H9 (cell line): ENCODE results near the gene MAST4. TPM values are rescaled to one million over a fixed set of nuclear protein-coding genes. Genes with fewer than 3 reads are reported as not detected.

ENCODE experiments used
- DNase-seq: peaks from one replicate; pipeline ENCODE4 v3.0.0-alpha.2; 2017
- H2AFZ ChIP-seq: one replicate; pipeline ENCODE4 v1.6.1; 2013; ENCODE audit warnings: mild to moderate bottlenecking, low read length, control low read depth, moderate library complexity
- H2AK5ac ChIP-seq: 2 replicates; pipeline ENCODE4 v1.6.1; 2013; ENCODE audit warnings: low read length, control low read depth, mixed read lengths; ENCODE audit not compliant: insufficient read length
- H2BK120ac ChIP-seq: one replicate; pipeline ENCODE4 v1.6.1; 2013; ENCODE audit warnings: low read depth, mild to moderate bottlenecking, low read length, control low read depth, inconsistent platforms; ENCODE audit not compliant: poor library complexity, severe bottlenecking
- H2BK12ac ChIP-seq: 2 replicates; pipeline ENCODE4 v1.6.1; 2013; ENCODE audit warnings: low read length, control low read depth, mixed read lengths, low read depth; ENCODE audit not compliant: insufficient read length
- H2BK15ac ChIP-seq: 2 replicates; pipeline ENCODE4 v1.6.1; 2013; ENCODE audit warnings: low read depth, low read length, control low read depth
- H2BK20ac ChIP-seq: one replicate; pipeline ENCODE4 v1.6.1; 2013; ENCODE audit warnings: low read depth, mild to moderate bottlenecking, low read length, control low read depth, inconsistent platforms; ENCODE audit not compliant: poor library complexity, severe bottlenecking
- H2BK5ac ChIP-seq: 2 replicates; pipeline ENCODE4 v1.6.1; 2013; ENCODE audit warnings: low read length, control low read depth, mixed read lengths; ENCODE audit not compliant: insufficient read length
- H3K14ac ChIP-seq: 2 replicates; pipeline ENCODE4 v1.6.1; 2013; ENCODE audit warnings: low read length, control low read depth; ENCODE audit not compliant: insufficient read depth
- H3K18ac ChIP-seq: 2 replicates; pipeline ENCODE4 v1.6.1; 2013; ENCODE audit warnings: low read depth, mild to moderate bottlenecking, mixed read lengths, low read length, control low read depth; ENCODE audit not compliant: insufficient read length
- H3K23ac ChIP-seq: 2 replicates; pipeline ENCODE4 v1.6.1; 2013; ENCODE audit warnings: low read length, control low read depth, mixed read lengths, low read depth; ENCODE audit not compliant: insufficient read length
- H3K23me2 ChIP-seq: 2 replicates; pipeline ENCODE4 v1.6.1; 2013; ENCODE audit warnings: low read depth, mild to moderate bottlenecking, mixed read lengths, low read length, control low read depth; ENCODE audit not compliant: insufficient read length, poor library complexity, severe bottlenecking
- H3K27ac ChIP-seq: 2 replicates; pipeline ENCODE4 v1.5.1; 2013; ENCODE audit warnings: low read length, control low read depth, mixed read lengths, low read depth; ENCODE audit not compliant: insufficient read length
- H3K27me3 ChIP-seq: 2 replicates; pipeline ENCODE4 v1.6.1; 2013; ENCODE audit warnings: low read length, control low read depth, inconsistent platforms; ENCODE audit not compliant: insufficient read depth
- H3K4ac ChIP-seq: 2 replicates; pipeline ENCODE4 v1.6.1; 2013; ENCODE audit warnings: low read depth, mild to moderate bottlenecking, control low read depth, inconsistent platforms, low read length, moderate library complexity
- H3K4me1 ChIP-seq: 2 replicates; pipeline ENCODE4 v1.6.1; 2013; ENCODE audit warnings: low read length, control low read depth, inconsistent platforms; ENCODE audit not compliant: insufficient read depth
- H3K4me2 ChIP-seq: 2 replicates; pipeline ENCODE4 v1.6.1; 2013; ENCODE audit warnings: low read length, control low read depth, mixed read lengths; ENCODE audit not compliant: insufficient read length, insufficient read depth
- H3K56ac ChIP-seq: 2 replicates; pipeline ENCODE4 v1.6.1; 2013; ENCODE audit warnings: low read depth, mild to moderate bottlenecking, mixed read lengths, low read length, control low read depth; ENCODE audit not compliant: insufficient read length
- H3K79me1 ChIP-seq: 2 replicates; pipeline ENCODE4 v1.6.1; 2013; ENCODE audit warnings: low read depth, mild to moderate bottlenecking, moderate library complexity, low read length, control low read depth, inconsistent platforms; ENCODE audit not compliant: insufficient read depth, poor library complexity, severe bottlenecking
- H3K79me2 ChIP-seq: 2 replicates; pipeline ENCODE4 v1.6.1; 2013; ENCODE audit warnings: low read length, control low read depth, inconsistent platforms; ENCODE audit not compliant: insufficient read depth
- H3K9ac ChIP-seq: 2 replicates; pipeline ENCODE4 v1.6.1; 2013; ENCODE audit warnings: low read length, control low read depth, mixed read lengths; ENCODE audit not compliant: insufficient read length; ENCODE audit errors: extremely low read depth
- H3K9me3 ChIP-seq: one replicate; pipeline ENCODE4 v1.6.1; 2013; ENCODE audit warnings: low read depth, low read length, inconsistent platforms; ENCODE audit not compliant: control insufficient read depth
- H3T11ph ChIP-seq: one replicate; pipeline ENCODE4 v1.6.1; 2013; ENCODE audit warnings: mild to moderate bottlenecking, low read length, control low read depth, inconsistent platforms
- H4K20me1 ChIP-seq: one replicate; pipeline ENCODE4 v1.6.1; 2013; ENCODE audit not compliant: control insufficient read depth, insufficient read length, insufficient read depth
- H4K5ac ChIP-seq: 2 replicates; pipeline ENCODE4 v1.6.1; 2013; ENCODE audit warnings: low read depth, mild to moderate bottlenecking, mixed read lengths, low read length, control low read depth; ENCODE audit not compliant: insufficient read length
- H4K8ac ChIP-seq: replicated peaks from 2 replicates; pipeline ENCODE4 v1.6.1; 2013; ENCODE audit warnings: low read length, control low read depth, mixed read lengths, low read depth; ENCODE audit not compliant: insufficient read length
- H4K91ac ChIP-seq: 2 replicates; pipeline ENCODE4 v1.6.1; 2013; ENCODE audit warnings: low read depth, mild to moderate bottlenecking, moderate library complexity, mixed read lengths, low read length, control low read depth; ENCODE audit not compliant: insufficient read length
- H3K27ac Mint-ChIP-seq, 3 experiments: 2 replicates in 2 of 3; 3 replicates in 1 of 3; pipeline ENCODE4 v1.8.0; 2020 to 2021; ENCODE audit warnings: mixed read lengths in 3 of 3, mild to moderate bottlenecking in 1 of 3, moderate library complexity in 1 of 3
- H3K27me3 Mint-ChIP-seq: 2 replicates; pipeline ENCODE4 v1.8.0; 2021; ENCODE audit warnings: low read depth, mild to moderate bottlenecking, moderate library complexity, mixed read lengths
- H3K36me3 Mint-ChIP-seq, 3 experiments: 2 replicates in 2 of 3; 3 replicates in 1 of 3; pipeline ENCODE4 v1.8.0; 2020 to 2021; ENCODE audit warnings: low read depth in 3 of 3, mixed read lengths in 3 of 3; ENCODE audit not compliant: insufficient read depth in 1 of 3
- H3K4me1 Mint-ChIP-seq, 2 experiments: 2 replicates each; pipeline ENCODE4 v1.8.0; 2020; ENCODE audit warnings: mixed read lengths in 2 of 2
- H3K4me3 Mint-ChIP-seq, 2 experiments: 2 replicates in 1 of 2; 3 replicates in 1 of 2; pipeline ENCODE4 v1.8.0; 2020 to 2021; ENCODE audit warnings: mild to moderate bottlenecking in 2 of 2, mixed read lengths in 2 of 2, moderate library complexity in 1 of 2
- H3K9me3 Mint-ChIP-seq, 2 experiments: 2 replicates in 1 of 2; 3 replicates in 1 of 2; pipeline ENCODE4 v1.8.0; 2020; ENCODE audit warnings: mild to moderate bottlenecking in 2 of 2, mixed read lengths in 2 of 2, moderate library complexity in 1 of 2
- WGBS: extraction: QIAGEN DNeasy Blood & Tissue Kit; methylation state at CpG from one replicate; pipeline ENCODE4 v1.1.7; 2013; ENCODE audit warnings: missing lambda C conversion rate, low lambda C conversion rate, mixed read lengths; ENCODE audit not compliant: insufficient read length; ENCODE audit errors: extremely low coverage; 5-methylcytosine and 5-hydroxymethylcytosine counted together
- total RNA-seq: library from RNA; stranded (reverse); gene quantifications from 2 replicates; pipeline ENCODE4 v1.2.1, GENCODE V29; 2021
- TF ChIP-seq, protein P1 (sequence below): fragments of 200-600 bp; sonication (generic); conservative IDR thresholded peaks from 3 replicates; pipeline ENCODE4 v1.8.0; 2021; ENCODE audit warnings: antibody characterized with exemption, mild to moderate bottlenecking

Gene MAST4
- total RNA-seq, 1 experiment from 2014 or later: 3.7 TPM

DNA sequence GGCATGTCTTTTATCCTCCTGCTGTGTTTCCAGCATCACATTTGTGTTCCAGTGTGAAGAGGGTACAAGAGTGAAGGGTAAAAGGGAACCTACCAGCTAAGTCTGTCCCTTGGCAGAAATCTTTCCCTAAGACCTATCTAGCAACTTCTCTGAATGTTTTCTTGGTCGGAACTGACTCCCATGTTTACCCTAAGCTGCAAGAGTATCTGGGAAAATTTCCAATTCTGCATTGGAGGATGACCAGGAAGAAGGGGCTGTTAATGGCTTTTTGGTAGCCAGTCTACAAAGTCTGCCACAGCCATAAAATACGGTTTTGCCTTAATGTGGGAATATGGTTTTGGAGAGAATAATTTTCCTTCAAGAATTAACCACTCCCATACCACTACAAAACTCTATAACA is 75.1 kb downstream of the MAST4 start:
- no peaks in the 10 kb centered on the region for H3K79me1 ChIP-seq
- H3K4me2 ChIP-seq: no peak overlapping the region
- no peaks in the 10 kb centered on the region for H3K9me3 ChIP-seq
- no peak overlapping the region for H2BK120ac ChIP-seq
- no peak overlapping the region for H3K14ac ChIP-seq
- H3T11ph ChIP-seq: no peak overlapping the region
- H2AK5ac ChIP-seq: no peak overlapping the region
- no peak overlapping the region for H3K23ac ChIP-seq
- H2AFZ ChIP-seq: no peak overlapping the region
- H4K8ac ChIP-seq: no peak overlapping the region
- H2BK15ac ChIP-seq: no peak overlapping the region
- H3K9ac ChIP-seq: no peak overlapping the region
- no peak overlapping the region for H2BK5ac ChIP-seq
- no peaks in the 10 kb centered on the region for H3K79me2 ChIP-seq
- no peaks in the 10 kb centered on the region; the same call in 1 of the 2 replicates for H3K4me1 ChIP-seq
- peaks cover 0 to 11% of the 10 kb centered on the region in 2 experiments; a peak in 2 of 4 replicates for H3K4me1 Mint-ChIP-seq
- no peaks in the 10 kb centered on the region for H3K36me3 Mint-ChIP-seq
- H4K20me1 ChIP-seq: no peaks in the 10 kb centered on the region
- no peak for DNase-seq
- H2BK20ac ChIP-seq: no peak overlapping the region
- H3K27me3 ChIP-seq: no peaks in the 10 kb centered on the region; the same call in 1 of the 2 replicates
- peaks cover 4% of the 10 kb centered on the region; the same call in 1 of the 2 replicates for H3K27me3 Mint-ChIP-seq
- H4K5ac ChIP-seq: no peak overlapping the region
- H3K23me2 ChIP-seq: no peaks in the 10 kb centered on the region
- TF ChIP-seq, protein P1, sequence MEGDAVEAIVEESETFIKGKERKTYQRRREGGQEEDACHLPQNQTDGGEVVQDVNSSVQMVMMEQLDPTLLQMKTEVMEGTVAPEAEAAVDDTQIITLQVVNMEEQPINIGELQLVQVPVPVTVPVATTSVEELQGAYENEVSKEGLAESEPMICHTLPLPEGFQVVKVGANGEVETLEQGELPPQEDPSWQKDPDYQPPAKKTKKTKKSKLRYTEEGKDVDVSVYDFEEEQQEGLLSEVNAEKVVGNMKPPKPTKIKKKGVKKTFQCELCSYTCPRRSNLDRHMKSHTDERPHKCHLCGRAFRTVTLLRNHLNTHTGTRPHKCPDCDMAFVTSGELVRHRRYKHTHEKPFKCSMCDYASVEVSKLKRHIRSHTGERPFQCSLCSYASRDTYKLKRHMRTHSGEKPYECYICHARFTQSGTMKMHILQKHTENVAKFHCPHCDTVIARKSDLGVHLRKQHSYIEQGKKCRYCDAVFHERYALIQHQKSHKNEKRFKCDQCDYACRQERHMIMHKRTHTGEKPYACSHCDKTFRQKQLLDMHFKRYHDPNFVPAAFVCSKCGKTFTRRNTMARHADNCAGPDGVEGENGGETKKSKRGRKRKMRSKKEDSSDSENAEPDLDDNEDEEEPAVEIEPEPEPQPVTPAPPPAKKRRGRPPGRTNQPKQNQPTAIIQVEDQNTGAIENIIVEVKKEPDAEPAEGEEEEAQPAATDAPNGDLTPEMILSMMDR: no peak
- H3K56ac ChIP-seq: no peak overlapping the region
- no peak overlapping the region for H3K4me3 Mint-ChIP-seq
- no CpG with 5 or more reads among the region's 2 CpGs for WGBS
- H2BK12ac ChIP-seq: no peak overlapping the region
- H3K4ac ChIP-seq: no peak overlapping the region
- no peak overlapping the region for H3K18ac ChIP-seq
- no peak overlapping the region for H3K27ac Mint-ChIP-seq
- no peak overlapping the region for H4K91ac ChIP-seq
- no peaks in the 10 kb centered on the region for H3K9me3 Mint-ChIP-seq
- no peak overlapping the region for H3K27ac ChIP-seq
